HEK293 (cell line): Measurements from ENCODE around the gene BTBD10.

Experiments used
- CTCF ChIA-PET: fragments of 350-600 bp; formaldehyde crosslinking; extraction: SDS; loops from one replicate; lab custom pipeline; 2021; ENCODE audit warnings: antibody characterized with exemption; lab: Yijun Ruan, JAX
- POLR2A ChIA-PET: fragments of 300-600 bp; formaldehyde crosslinking; extraction: SDS; loops from one replicate; lab custom pipeline; 2020; ENCODE audit warnings: antibody characterized with exemption, inconsistent platforms; lab: Yijun Ruan, JAX
- H3K27ac ChIP-seq: fragments of 200-500 bp; sonication (Bioruptor generic); 2 replicates; pipeline ENCODE4 v1.5.1; 2014; ENCODE audit warnings: low read depth, low read length, control low read depth, inconsistent platforms; ENCODE audit errors: extremely low read depth
- H3K36me3 ChIP-seq, 2 experiments: fragments of 200-500 bp in 1 of 2; sonication (Bioruptor generic) in 1 of 2; 1 replicate in 1 of 2; 2 replicates in 1 of 2; pipeline ENCODE4 v1.5.1; 2014 to 2017; ENCODE audit warnings: inconsistent platforms in 2 of 2, low read length in 2 of 2; ENCODE audit not compliant: control insufficient read depth in 2 of 2, insufficient read depth in 1 of 2
- H3K4me1 ChIP-seq: fragments of 200-500 bp; sonication (Bioruptor generic); 2 replicates; pipeline ENCODE4 v1.5.1; 2014; ENCODE audit warnings: mild to moderate bottlenecking, low read length, inconsistent platforms; ENCODE audit not compliant: control insufficient read depth, insufficient read depth
- H3K4me3 ChIP-seq: 2 replicates; pipeline ENCODE4 v1.5.1; 2011; ENCODE audit warnings: low read depth, mild to moderate bottlenecking, control low read depth, low read length, moderate library complexity
- H3K9me3 ChIP-seq: fragments of 200-500 bp; sonication (Bioruptor generic); 2 replicates; pipeline ENCODE4 v1.5.1; 2014; ENCODE audit warnings: low read depth, low read length, inconsistent platforms; ENCODE audit not compliant: control insufficient read depth, insufficient read depth
- GFI1B ChIP-seq: fragments of 450-650 bp; formaldehyde crosslinking; IDR thresholded peaks from 2 replicates; pipeline ENCODE4 v1.5.1; 2016; ENCODE audit warnings: missing biosample characterization, missing genetic modification characterization
- KLF8 ChIP-seq: fragments of 450-650 bp; formaldehyde crosslinking; IDR thresholded peaks from 2 replicates; pipeline ENCODE4 v1.5.1; 2016; ENCODE audit warnings: missing biosample characterization, missing genetic modification characterization
- REPIN1 ChIP-seq: fragments of 450-650 bp; formaldehyde crosslinking; IDR thresholded peaks from 2 replicates; pipeline ENCODE4 v1.5.1; 2017; ENCODE audit warnings: missing biosample characterization, missing genetic modification characterization, low read depth
- SP3 ChIP-seq: fragments of 450-650 bp; formaldehyde crosslinking; IDR thresholded peaks from 2 replicates; pipeline ENCODE4 v1.5.1; 2016; ENCODE audit warnings: missing biosample characterization, missing genetic modification characterization
- WT1 ChIP-seq: fragments of 450-650 bp; formaldehyde crosslinking; IDR thresholded peaks from 2 replicates; pipeline ENCODE4 v1.5.1; 2016; ENCODE audit warnings: missing biosample characterization, missing genetic modification characterization
- ZNF112 ChIP-seq: fragments of 450-650 bp; formaldehyde crosslinking; IDR thresholded peaks from 2 replicates; pipeline ENCODE4 v1.5.0; 2017; ENCODE audit warnings: missing biosample characterization, missing genetic modification characterization
- ZNF174 ChIP-seq: fragments of 450-650 bp; formaldehyde crosslinking; IDR thresholded peaks from 2 replicates; pipeline ENCODE4 v1.5.0; 2017; ENCODE audit warnings: missing biosample characterization, mild to moderate bottlenecking, missing genetic modification characterization
- ZNF211 ChIP-seq: fragments of 450-650 bp; formaldehyde crosslinking; IDR thresholded peaks from 2 replicates; pipeline ENCODE4 v1.5.1; 2016; ENCODE audit warnings: low read depth, missing biosample characterization, missing genetic modification characterization
- ZNF221 ChIP-seq: fragments of 450-650 bp; formaldehyde crosslinking; IDR thresholded peaks from 2 replicates; pipeline ENCODE4 v1.5.1; 2017; ENCODE audit warnings: missing biosample characterization, missing genetic modification characterization, borderline replicate concordance
- ZNF239 ChIP-seq: fragments of 450-650 bp; formaldehyde crosslinking; IDR thresholded peaks from 2 replicates; pipeline ENCODE4 v1.5.1; 2016; ENCODE audit warnings: missing biosample characterization, missing genetic modification characterization
- ZNF335 ChIP-seq: fragments of 450-650 bp; formaldehyde crosslinking; conservative IDR thresholded peaks from 2 replicates; pipeline ENCODE4 v1.5.1; 2016; ENCODE audit warnings: missing biosample characterization, missing genetic modification characterization
- ZNF48 ChIP-seq: fragments of 450-650 bp; formaldehyde crosslinking; IDR thresholded peaks from 2 replicates; pipeline ENCODE4 v1.5.1; 2016; ENCODE audit warnings: missing biosample characterization, missing genetic modification characterization
- ZNF521 ChIP-seq: fragments of 450-650 bp; formaldehyde crosslinking; IDR thresholded peaks from 2 replicates; pipeline ENCODE4 v1.5.1; 2017; ENCODE audit warnings: missing biosample characterization, mild to moderate bottlenecking, missing genetic modification characterization
- ZNF555 ChIP-seq: fragments of 450-650 bp; formaldehyde crosslinking; conservative IDR thresholded peaks from 2 replicates; pipeline ENCODE4 v1.5.1; 2017; ENCODE audit warnings: missing biosample characterization, mild to moderate bottlenecking, missing genetic modification characterization, inconsistent platforms
- ZNF558 ChIP-seq: fragments of 450-650 bp; formaldehyde crosslinking; IDR thresholded peaks from 2 replicates; pipeline ENCODE4 v1.5.1; 2016; ENCODE audit warnings: missing biosample characterization, missing genetic modification characterization
- ZNF621 ChIP-seq: fragments of 450-650 bp; formaldehyde crosslinking; IDR thresholded peaks from 2 replicates; pipeline ENCODE4 v1.5.1; 2017; ENCODE audit warnings: missing biosample characterization, missing genetic modification characterization
- ZNF626 ChIP-seq: fragments of 450-650 bp; sonication (Bioruptor Pico); formaldehyde crosslinking; IDR thresholded peaks from 2 replicates; pipeline ENCODE4 v1.5.1; 2018; ENCODE audit warnings: missing biosample characterization, missing genetic modification characterization, inconsistent platforms
- ZNF654 ChIP-seq: fragments of 450-650 bp; formaldehyde crosslinking; IDR thresholded peaks from 2 replicates; pipeline ENCODE4 v1.5.1; 2016; ENCODE audit warnings: low read depth, missing biosample characterization, missing genetic modification characterization
- ZNF660 ChIP-seq: fragments of 450-650 bp; IDR thresholded peaks from 2 replicates; pipeline ENCODE4 v1.5.1; 2018; ENCODE audit warnings: missing biosample characterization, mild to moderate bottlenecking, missing genetic modification characterization
- ZNF701 ChIP-seq: fragments of 450-650 bp; formaldehyde crosslinking; IDR thresholded peaks from 2 replicates; pipeline ENCODE4 v1.5.1; 2016; ENCODE audit warnings: missing biosample characterization, missing genetic modification characterization
- ZSCAN30 ChIP-seq: fragments of 450-650 bp; IDR thresholded peaks from 2 replicates; pipeline ENCODE4 v1.5.1; 2018; ENCODE audit warnings: missing biosample characterization, mild to moderate bottlenecking, missing genetic modification characterization, moderate library complexity
- TF ChIP-seq, protein P1 (sequence below): fragments of 450-650 bp; formaldehyde crosslinking; conservative IDR thresholded peaks from 2 replicates; pipeline ENCODE4 v1.5.1; 2016; ENCODE audit warnings: low read depth, missing biosample characterization, missing genetic modification characterization
- TF ChIP-seq, protein P2 (sequence below): fragments of 450-650 bp; formaldehyde crosslinking; IDR thresholded peaks from 2 replicates; pipeline ENCODE4 v1.5.1; 2016; ENCODE audit warnings: missing biosample characterization, missing genetic modification characterization, borderline replicate concordance
- TF ChIP-seq, protein P3 (sequence below): sonication (generic); formaldehyde crosslinking; IDR thresholded peaks from 2 replicates; pipeline ENCODE4 v1.8.1; 2022; ENCODE audit warnings: mild to moderate bottlenecking, moderate library complexity, missing genetic modification reagents
- TF ChIP-seq, protein P4 (sequence below): fragments of 450-650 bp; formaldehyde crosslinking; IDR thresholded peaks from 2 replicates; pipeline ENCODE4 v1.5.1; 2016; ENCODE audit warnings: missing biosample characterization, missing genetic modification characterization
- TF ChIP-seq, protein P5 (sequence below): fragments of 450-650 bp; formaldehyde crosslinking; IDR thresholded peaks from 2 replicates; pipeline ENCODE4 v1.5.1; 2017; ENCODE audit warnings: missing biosample characterization, missing genetic modification characterization

BTBD10 gene

DNA sequence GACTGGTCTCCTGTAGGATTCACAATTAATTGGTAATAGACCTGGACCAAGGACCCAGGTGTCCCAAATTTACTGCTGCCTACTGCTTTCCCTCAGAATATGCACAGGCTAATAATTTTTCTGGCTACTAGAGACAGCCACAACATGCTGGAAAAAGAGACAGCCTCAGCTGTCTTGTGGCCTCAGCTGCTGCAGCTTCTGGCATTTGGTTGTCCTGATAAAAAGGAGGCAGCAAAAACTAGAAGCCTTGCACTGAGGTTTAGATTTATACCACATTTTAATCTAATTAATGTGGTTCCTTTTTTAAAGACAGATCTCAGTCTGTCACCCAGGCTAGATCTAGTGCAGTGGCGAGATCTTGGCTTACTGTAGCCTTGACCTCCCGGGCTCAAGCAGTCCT, 89.8 kb downstream of the BTBD10 start:
- POLR2A ChIA-PET, result no interaction called here
- CTCF ChIA-PET, result interaction anchor here (1.1 to 1.5 kb wide), 3 partner anchors 11 to 19 kb away, joined by 4 to 8 read pairs (median 5); no protein-coding TSS in a partner anchor
- no peak overlapping the region for H3K4me3 ChIP-seq
- H3K9me3 ChIP-seq, result no peaks in the 10 kb centered on the region
- no peak for TF ChIP-seq GFI1B
- TF ChIP-seq ZNF48, result no peak
- TF ChIP-seq, protein P1, sequence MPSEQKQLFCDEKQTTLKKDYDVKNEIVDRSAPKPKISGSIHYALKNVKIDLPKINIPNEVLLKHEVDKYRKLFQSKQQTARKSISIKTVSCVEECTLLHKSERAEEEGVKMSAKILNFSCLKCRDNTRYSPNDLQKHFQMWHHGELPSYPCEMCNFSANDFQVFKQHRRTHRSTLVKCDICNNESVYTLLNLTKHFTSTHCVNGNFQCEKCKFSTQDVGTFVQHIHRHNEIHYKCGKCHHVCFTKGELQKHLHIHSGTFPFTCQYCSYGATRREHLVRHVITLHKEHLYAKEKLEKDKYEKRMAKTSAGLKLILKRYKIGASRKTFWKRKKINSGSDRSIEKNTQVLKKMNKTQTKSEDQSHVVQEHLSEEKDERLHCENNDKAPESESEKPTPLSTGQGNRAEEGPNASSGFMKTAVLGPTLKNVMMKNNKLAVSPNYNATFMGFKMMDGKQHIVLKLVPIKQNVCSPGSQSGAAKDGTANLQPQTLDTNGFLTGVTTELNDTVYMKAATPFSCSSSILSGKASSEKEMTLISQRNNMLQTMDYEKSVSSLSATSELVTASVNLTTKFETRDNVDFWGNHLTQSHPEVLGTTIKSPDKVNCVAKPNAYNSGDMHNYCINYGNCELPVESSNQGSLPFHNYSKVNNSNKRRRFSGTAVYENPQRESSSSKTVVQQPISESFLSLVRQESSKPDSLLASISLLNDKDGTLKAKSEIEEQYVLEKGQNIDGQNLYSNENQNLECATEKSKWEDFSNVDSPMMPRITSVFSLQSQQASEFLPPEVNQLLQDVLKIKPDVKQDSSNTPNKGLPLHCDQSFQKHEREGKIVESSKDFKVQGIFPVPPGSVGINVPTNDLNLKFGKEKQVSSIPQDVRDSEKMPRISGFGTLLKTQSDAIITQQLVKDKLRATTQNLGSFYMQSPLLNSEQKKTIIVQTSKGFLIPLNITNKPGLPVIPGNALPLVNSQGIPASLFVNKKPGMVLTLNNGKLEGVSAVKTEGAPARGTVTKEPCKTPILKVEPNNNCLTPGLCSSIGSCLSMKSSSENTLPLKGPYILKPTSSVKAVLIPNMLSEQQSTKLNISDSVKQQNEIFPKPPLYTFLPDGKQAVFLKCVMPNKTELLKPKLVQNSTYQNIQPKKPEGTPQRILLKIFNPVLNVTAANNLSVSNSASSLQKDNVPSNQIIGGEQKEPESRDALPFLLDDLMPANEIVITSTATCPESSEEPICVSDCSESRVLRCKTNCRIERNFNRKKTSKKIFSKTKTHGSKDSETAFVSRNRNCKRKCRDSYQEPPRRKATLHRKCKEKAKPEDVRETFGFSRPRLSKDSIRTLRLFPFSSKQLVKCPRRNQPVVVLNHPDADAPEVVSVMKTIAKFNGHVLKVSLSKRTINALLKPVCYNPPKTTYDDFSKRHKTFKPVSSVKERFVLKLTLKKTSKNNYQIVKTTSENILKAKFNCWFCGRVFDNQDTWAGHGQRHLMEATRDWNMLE, result no peak
- TF ChIP-seq ZNF174, result no peak
- TF ChIP-seq ZNF621 (tag by site-specific recombination), result no peak
- no peak for TF ChIP-seq WT1 (tag by site-specific recombination)
- TF ChIP-seq ZNF555 (tag by site-specific recombination), result no peak
- no peak for TF ChIP-seq ZNF701 (tag by site-specific recombination)
- TF ChIP-seq ZNF112 (tag by site-specific recombination), result no peak
- TF ChIP-seq ZNF335 (tag by site-specific recombination), result no peak
- TF ChIP-seq, protein P2, sequence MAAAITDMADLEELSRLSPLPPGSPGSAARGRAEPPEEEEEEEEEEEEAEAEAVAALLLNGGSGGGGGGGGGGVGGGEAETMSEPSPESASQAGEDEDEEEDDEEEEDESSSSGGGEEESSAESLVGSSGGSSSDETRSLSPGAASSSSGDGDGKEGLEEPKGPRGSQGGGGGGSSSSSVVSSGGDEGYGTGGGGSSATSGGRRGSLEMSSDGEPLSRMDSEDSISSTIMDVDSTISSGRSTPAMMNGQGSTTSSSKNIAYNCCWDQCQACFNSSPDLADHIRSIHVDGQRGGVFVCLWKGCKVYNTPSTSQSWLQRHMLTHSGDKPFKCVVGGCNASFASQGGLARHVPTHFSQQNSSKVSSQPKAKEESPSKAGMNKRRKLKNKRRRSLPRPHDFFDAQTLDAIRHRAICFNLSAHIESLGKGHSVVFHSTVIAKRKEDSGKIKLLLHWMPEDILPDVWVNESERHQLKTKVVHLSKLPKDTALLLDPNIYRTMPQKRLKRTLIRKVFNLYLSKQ, result no peak
- TF ChIP-seq, all 188 proteins: peak for 0
- Histone ChIP-seq H3K36me3 (peaks cover 0 to 70% of the 10 kb centered on the region in 2 experiments; a peak in 1 of 3 replicates), H3K27ac (no peak overlapping the region), H3K4me1 (no peaks in the 10 kb centered on the region)

DNA sequence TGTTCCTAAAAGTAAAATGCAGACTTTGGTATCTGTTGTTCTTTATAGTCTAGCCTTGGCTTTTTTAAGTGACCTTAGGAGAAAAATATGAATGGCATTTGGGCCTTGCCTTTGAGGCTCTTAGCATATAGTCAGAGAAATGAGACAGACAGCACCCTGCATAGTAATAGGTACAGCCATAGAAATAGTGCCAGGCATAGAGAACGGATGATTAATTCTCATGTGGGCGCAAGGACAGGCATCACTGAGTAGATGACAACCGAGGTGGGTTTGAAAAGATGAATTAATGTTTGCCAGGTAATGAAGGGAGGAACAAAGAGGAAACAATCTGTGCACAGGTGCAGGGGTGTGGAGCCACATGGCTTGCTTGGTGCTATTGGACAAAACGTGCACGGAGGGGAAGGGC, 95.0 kb downstream of the BTBD10 start:
- TF ChIP-seq ZNF660, result no peak
- TF ChIP-seq, protein P3, sequence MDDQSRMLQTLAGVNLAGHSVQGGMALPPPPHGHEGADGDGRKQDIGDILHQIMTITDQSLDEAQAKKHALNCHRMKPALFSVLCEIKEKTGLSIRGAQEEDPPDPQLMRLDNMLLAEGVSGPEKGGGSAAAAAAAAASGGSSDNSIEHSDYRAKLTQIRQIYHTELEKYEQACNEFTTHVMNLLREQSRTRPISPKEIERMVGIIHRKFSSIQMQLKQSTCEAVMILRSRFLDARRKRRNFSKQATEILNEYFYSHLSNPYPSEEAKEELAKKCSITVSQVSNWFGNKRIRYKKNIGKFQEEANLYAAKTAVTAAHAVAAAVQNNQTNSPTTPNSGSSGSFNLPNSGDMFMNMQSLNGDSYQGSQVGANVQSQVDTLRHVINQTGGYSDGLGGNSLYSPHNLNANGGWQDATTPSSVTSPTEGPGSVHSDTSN (CRISPR knock-in tag), result no peak
- no peak for TF ChIP-seq ZSCAN30 (tag by site-specific recombination)
- TF ChIP-seq, protein P4, sequence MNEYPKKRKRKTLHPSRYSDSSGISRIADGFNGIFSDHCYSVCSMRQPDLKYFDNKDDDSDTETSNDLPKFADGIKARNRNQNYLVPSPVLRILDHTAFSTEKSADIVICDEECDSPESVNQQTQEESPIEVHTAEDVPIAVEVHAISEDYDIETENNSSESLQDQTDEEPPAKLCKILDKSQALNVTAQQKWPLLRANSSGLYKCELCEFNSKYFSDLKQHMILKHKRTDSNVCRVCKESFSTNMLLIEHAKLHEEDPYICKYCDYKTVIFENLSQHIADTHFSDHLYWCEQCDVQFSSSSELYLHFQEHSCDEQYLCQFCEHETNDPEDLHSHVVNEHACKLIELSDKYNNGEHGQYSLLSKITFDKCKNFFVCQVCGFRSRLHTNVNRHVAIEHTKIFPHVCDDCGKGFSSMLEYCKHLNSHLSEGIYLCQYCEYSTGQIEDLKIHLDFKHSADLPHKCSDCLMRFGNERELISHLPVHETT (tag by site-specific recombination), result no peak
- no peak for TF ChIP-seq ZNF221 (tag by site-specific recombination)
- TF ChIP-seq REPIN1 (tag by site-specific recombination), result no peak
- TF ChIP-seq KLF8 (tag by site-specific recombination), result no peak
- no peak for TF ChIP-seq ZNF654 (tag by site-specific recombination)
- TF ChIP-seq ZNF521 (tag by site-specific recombination), result no peak
- no peak for TF ChIP-seq SP3 (tag by site-specific recombination)
- no peak for TF ChIP-seq ZNF239 (tag by site-specific recombination)
- no peak for TF ChIP-seq ZNF211 (tag by site-specific recombination)
- TF ChIP-seq ZNF558, result no peak
- no peak for TF ChIP-seq ZNF626 (tag by site-specific recombination)
- TF ChIP-seq, protein P5, sequence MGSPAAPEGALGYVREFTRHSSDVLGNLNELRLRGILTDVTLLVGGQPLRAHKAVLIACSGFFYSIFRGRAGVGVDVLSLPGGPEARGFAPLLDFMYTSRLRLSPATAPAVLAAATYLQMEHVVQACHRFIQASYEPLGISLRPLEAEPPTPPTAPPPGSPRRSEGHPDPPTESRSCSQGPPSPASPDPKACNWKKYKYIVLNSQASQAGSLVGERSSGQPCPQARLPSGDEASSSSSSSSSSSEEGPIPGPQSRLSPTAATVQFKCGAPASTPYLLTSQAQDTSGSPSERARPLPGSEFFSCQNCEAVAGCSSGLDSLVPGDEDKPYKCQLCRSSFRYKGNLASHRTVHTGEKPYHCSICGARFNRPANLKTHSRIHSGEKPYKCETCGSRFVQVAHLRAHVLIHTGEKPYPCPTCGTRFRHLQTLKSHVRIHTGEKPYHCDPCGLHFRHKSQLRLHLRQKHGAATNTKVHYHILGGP (tag by site-specific recombination), result no peak
- TF ChIP-seq, all 188 proteins: peak for 0
- CTCF ChIA-PET, result interaction anchor here (0.6 kb wide), 2 partner anchors 156 to 681 kb away, joined by 3 read pairs; no protein-coding TSS in a partner anchor
- POLR2A ChIA-PET, result no interaction called here
- H3K4me1 ChIP-seq, result no peaks in the 10 kb centered on the region
- H3K27ac ChIP-seq, result no peak overlapping the region
- H3K4me3 ChIP-seq, result no peak overlapping the region
- H3K36me3 ChIP-seq, result peaks cover 0 to 56% of the 10 kb centered on the region in 2 experiments; a peak in 1 of 3 replicates
- H3K9me3 ChIP-seq, result no peaks in the 10 kb centered on the region
